COR-L47 (cell line): ENCODE results near the gene TRAPPC3L.

Experiments
- DNase-seq: peaks from one replicate; lab custom pipeline; 2025; lab: John Stamatoyannopoulos, UW

TRAPPC3L gene

GRCh38 chr6:116556814-116557415, 11.4 kb upstream of the TRAPPC3L start:
- DNase-seq, result no peak

GRCh38 chr6:116556065-116556464, 10.6 kb upstream of the TRAPPC3L start:
- no peak for DNase-seq

- no peak for DNase-seq
These were observed 8.0 kb upstream of the TRAPPC3L start, which contains the start of gene CALHM4 for GRCh38 chr6:116553451-116553850. Gene CALHM4, plus strand, starts transcription at chr6:116553751. Its CDS starts 43 bp downstream, at chr6:116553794.

DNA sequence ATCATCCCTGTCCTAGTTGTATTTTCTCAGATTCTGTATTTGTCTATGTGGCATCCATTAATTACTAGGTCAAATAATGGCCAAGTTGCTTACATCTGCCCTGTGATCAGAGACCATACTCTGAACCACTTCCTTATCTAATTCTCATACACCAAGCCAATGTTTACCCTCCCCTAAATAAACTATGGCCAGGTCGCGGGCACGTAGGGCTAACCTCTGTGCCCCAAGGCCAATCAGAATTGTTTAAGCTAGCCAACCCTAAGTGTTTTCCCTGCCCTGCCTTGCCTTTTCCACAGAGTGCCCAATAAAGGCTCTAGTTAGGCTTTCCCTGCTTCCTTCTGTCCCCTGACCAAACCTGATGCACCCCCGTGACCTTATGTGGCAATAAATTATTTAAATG, 5.3 kb upstream of the TRAPPC3L start:
- DNase-seq, result no peak

DNA sequence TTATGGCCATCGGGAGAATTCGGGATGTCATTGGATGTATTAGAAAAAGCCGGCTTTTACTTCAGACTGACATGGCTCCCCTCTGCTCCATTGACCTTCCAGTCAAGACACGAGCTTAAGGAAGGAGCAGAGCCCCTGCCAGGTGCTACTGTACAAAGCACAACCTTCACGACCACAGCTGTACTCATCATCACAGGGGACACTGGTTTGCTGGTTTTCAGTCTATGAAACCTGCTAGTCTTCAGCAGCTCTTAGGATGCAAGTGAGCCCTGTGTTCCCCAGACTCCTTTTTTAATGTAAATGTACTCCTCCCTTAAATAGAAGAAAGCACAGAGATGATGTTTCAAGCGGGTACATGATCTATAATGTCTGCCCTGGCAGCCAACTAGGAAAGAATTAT, 1.9 kb upstream of the TRAPPC3L start:
- no peak for DNase-seq

GRCh38 chr6:116543149-116543548, 2.3 kb downstream of the TRAPPC3L start:
- no peak for DNase-seq

- no peak for DNase-seq
These were observed 3.1 kb downstream of the TRAPPC3L start for GRCh38 chr6:116542426-116542825.

DNA sequence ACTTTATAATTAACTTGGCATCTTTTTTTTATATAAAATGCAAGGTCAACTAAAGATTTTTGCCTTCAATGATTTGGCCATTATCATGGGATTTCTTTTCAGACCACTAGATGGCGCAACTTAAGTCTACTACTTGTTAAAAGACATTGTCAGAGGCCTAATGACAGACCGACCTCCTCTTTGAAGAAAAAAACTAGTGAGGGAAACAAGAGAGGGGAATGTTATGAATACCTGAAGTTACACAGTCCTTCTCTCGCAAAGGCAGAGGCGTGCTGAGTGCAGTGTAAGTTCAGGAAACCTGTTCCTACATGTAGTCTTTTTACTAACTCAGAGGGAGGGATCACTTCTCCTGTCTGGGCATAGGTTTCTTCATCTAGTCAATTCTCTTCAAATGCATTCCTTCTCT, 9.3 kb downstream of the TRAPPC3L start:
- DNase-seq, result peak; percentile 16

DNA sequence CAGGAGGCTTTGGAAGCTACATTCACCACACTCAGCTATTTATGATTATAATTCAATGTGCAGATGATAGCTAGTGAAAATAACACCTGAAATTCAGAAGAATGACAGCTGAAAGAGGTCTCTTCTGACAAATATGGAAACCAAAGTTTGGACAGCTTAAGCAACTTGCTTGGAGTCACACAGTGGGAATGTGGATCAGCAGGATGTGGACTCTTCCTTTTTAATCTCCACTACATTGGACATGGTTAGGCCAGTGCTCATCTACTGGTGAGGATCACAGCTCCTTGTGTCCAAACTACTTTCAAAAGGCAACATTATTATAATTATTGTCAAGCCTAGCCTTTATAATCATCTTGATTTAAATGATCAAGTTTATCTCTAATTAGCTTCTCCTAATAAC, 10.4 kb downstream of the TRAPPC3L start:
- no peak for DNase-seq

- DNase-seq, result no peak
These were observed 12.1 kb downstream of the TRAPPC3L start for GRCh38 chr6:116533233-116533957.

DNA sequence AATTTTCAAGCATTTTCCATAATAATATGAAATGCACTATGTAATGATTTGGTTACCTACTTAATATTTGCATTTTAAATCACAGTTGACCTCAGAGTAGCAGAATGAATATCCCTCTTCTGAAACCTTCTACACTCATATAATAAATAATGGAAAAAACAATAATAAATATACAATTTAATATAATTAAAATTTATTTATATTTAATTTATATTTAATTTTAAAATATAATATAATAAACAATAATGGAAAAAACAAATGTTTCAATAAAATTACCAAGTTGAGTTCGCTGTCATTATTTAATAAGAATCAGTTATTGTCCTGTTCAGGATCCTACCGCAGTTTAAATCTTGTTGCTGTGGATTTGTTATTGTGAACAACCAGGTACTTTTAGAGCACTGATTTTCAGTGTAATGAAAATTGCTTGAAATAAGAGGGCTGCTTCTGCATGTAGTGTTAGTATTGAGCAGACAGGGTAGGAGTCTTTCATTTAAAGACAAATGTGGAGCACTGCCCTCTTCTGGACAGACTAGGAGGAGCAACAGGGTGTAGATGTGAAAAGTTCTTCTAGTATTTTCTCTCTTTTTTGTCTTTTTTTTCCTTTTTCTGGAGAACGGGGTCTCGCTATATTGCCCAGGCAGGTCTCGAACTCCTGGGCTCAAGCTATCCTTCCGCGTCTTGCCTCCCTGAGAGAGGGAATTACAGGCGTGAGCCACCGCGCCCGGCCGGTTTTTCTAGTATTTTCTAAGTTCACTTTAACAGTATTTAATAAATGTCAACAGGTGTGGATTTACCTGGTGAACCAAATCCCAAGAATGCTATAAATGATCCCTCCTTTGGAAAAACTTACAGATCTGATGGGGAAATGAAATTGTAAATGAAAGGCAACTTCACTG, 13.6 kb downstream of the TRAPPC3L start:
- peak; percentile 17 for DNase-seq

- DNase-seq, result peak; percentile 7
These were observed 15.0 kb downstream of the TRAPPC3L start for GRCh38 chr6:116530436-116530835.

DNA sequence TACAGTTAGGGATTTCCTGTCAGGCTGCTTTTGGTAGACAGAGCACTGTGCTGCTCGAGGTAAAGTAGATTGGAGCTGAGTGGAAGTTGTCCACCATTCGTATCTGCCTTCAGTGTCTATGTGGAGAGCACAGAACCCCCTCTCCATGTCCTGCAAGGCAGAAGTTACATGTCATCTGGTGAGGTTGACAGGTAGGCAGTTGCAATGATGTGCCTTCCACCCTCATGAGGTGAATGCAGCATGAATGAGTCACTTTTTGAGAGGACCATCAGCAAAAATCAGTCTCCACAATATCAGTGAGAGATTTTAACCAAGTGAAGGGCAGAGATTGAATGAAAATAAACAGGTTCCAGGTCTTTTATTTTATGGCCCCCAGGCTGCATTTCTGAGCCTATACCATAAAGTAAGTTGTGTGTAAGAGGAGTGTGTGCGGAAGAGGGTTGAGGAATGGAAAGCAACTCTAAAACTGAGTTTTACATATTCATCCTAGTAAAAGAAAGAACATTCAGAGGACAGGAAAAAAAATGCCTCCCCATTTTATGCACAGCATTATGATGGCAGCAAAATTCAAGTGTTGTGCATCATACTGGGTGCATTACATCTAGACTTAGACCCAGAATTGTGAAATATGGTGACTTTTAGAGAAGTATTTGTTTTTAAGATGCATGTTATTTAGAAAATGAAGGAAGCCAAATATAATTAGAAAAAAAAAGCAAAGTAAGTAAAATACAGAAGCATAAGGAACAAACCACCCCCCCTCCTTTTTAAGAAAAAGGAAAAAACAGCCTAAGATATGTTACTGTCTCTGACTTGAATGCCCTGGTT, 15.8 kb downstream of the TRAPPC3L start:
- DNase-seq, result no peak

DNA sequence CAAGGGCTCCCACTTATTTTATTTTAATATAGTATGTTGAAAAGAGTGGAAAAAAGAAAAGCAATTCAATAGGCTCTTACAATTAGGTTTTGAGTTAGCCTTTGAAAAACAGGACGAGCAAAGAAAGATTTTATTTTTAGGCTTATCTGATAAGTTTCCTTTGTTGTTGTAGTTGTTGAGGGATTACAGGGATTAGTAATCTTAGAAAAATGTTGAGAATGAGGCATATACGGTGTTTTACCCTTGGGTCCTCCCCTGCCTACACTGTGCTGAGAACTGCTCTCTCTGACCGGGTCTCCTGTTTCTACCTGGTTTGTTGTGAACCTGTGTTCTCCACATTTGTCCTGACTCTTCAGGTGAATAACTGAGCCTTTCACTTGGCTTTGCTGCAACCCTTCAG, 16.7 kb downstream of the TRAPPC3L start:
- DNase-seq, result no peak

DNA sequence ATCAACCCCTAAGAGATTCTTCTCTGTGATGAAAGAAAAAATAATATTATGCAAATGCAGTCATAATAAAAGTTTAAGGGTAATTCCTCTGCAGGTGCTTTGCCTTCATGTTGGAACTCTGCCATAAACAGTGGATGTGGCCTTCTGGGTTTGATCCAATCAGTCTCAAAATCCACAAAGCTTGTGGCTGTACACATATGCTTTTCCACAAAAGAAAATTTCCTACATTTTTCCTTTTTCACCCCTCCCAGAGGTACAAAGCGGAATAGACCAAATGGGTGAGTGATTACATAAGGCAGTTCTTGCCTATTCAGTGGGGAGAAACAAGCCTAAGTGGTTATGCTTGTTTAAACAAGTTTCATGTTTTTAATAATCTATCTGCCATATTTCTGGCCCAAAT, 17.4 kb downstream of the TRAPPC3L start:
- no peak for DNase-seq

DNA sequence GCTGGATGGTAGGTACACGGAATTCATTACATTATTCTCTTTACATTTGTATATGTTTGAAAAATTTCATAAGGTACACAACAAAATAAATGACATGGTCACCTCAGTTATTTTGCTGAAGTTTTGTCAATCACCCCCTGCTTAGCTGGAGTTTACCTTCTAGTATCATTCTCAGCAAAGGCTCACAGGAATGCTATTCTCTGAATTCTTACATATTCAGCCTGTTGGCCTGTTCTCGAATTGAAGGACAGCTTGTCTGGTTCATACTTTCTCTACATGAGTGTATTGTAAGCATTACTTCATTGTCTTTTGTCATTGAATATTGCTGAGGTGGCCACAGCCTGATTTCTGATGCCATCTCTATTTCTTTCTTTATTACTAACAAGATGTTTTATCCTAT, 21.2 kb downstream of the TRAPPC3L start:
- DNase-seq, result no peak

DNA sequence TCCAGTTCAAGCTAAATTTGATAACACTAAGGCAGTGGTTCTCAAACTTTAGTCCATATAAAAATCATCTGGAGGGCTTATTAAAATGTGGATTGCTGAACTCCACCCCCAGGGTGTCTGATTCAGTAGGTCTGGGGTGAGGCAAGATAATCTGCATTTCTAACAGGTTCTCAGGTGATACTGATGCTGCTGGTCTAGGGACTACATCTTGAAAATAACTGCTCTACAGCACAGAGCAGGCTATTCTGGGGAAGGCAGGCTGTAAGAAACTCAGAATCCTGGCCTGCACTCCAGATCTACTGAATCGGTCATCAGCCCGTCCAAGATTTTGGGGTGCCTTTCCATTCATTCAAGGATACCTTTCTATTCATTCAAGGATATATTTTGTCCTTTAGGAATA, 22.6 kb downstream of the TRAPPC3L start:
- DNase-seq, result no peak

- no peak for DNase-seq
These were observed 26.7 kb downstream of the TRAPPC3L start for GRCh38 chr6:116518621-116519368.

DNA sequence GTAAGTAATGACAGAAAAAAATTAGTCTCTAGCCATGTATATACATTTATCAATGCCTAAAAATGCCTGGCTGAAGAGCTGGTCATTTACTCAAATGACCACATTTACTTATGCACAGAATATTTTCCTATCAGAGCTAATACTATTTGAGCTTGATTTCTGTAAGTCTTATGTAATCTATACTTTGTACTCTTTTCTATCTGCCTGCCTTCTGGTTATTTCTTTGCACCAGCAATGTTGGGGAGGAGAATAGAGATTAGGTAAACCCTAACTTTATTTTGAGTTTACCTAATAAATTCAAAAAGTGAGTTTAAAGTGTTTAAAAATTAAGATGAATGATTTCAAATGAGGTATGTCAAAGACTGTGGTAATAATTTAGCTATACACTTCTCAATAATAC, 30.3 kb downstream of the TRAPPC3L start:
- DNase-seq, result no peak

DNA sequence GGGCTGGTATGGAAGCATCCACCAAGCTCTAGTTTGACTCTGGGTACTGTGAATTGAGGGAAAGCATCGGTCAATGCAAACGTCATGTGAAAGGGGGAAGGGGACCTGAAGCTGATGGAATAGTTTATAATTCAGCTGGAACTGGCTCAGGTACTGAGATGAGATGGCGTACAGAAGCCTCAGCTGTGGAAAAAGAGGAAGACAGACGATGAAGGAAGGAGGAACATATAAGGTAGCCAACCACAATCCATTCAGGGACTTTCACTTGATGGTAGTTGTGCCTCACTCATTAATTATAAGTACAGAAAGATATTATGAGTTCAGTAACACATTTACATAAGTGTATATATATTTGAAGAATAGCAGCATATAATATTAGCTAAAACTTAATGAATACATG, 31.4 kb downstream of the TRAPPC3L start:
- DNase-seq, result no peak

GRCh38 chr6:116513224-116513875, 32.1 kb downstream of the TRAPPC3L start:
- no peak for DNase-seq
